Raji (cell line): ENCODE data around the gene MEGF9.

Experiments
- POLR2A ChIP-seq: IDR thresholded peaks from 2 replicates; pipeline ENCODE4 v1.6.1; 2011; ENCODE audit warnings: low read depth, low read length, control low read depth; ENCODE audit not compliant: insufficient read depth

The MEGF9 gene

GRCh38 chr9:120567081-120567480, 147.2 kb downstream of the MEGF9 start:
- TF ChIP-seq POLR2A, result no peak

DNA sequence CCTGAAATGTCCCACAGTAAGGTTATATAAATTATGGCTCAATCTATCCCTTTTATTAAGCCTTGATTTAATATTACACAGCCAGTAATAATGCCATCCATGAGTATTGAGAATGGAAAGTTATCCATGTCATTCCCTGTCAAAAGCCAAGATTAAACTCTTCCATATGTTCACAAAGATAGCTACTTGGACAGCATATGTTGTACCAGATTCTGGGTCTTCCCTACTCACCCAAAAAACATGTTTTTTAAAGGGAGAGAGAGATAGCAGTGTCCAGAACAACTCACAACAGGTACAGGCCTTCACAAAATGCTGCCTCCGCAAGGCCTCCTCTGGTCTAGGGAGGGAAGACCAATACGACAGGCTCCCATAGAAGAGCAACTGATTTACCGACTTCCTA, 149.7 kb downstream of the MEGF9 start:
- no peak for TF ChIP-seq POLR2A

DNA sequence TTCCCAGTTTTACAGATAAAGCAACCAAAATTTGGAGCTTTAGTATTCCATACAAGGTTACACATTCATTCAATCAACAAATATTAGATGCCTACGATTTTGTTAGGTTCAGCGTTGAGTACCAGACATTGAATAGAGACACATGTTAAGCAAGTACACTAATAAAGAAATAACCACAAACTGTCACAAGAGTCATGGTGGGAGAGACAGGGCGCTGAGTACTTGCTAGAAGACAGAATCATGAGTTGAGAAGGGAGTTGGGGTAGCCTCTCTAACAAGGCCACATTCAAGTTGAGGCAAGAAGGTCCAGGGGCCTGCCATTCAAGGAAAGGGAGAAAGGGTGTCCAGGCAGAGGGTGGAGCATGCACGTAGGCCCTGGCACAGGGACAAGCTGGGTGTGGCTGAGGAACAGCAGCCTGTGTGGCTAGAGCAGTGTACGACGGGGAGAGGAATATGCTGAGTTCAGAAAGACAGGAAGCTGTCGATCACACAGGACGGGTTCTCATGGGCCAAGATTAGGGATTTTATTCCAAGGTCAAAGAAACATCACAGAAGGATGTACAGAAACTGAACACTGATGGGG, 151.3 kb downstream of the MEGF9 start:
- TF ChIP-seq POLR2A, result no peak

GRCh38 chr9:120561709-120562108, 152.6 kb downstream of the MEGF9 start:
- TF ChIP-seq POLR2A, result no peak

- no peak for TF ChIP-seq POLR2A
These were observed 154.7 kb downstream of the MEGF9 start for GRCh38 chr9:120559546-120559945.

DNA sequence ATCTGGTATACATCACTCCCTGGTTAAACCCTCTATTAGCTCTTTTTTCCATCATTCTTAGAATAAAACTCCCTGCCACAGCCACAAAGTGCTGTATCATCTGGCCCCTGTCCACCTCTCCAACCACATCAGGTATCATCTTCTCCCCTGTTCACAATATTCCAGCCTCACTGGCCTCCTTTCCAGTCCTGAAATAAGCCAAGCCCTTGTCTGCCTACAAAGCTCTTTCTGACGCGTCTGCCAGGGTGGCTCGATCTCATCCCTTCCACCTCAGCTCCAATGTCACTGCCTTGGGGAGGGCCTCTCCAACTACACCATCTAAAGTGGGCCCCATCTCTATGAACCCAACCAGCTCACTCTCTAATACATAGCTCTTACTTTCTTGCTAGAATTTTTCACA, 155.8 kb downstream of the MEGF9 start:
- no peak for TF ChIP-seq POLR2A

DNA sequence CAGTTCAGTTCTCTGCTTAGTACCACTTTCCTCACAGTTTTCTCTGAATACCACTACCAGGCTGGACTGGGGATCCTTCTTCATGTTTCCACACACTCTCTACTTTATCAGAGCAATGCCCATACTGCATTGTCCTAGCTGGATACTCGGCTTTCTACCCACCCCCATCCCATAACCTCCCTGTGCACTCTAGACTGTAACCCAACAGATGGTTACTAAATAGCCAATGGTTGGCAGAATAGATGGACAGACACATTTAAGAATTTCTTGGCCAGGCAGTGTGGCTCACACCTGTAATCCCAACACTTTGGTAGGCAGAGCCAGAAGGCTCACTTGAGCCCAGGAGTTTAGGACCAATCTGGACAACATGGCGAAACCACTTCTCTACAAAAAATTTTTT, 157.1 kb downstream of the MEGF9 start:
- no peak for TF ChIP-seq POLR2A

- TF ChIP-seq POLR2A, result no peak
These were observed 157.5 kb downstream of the MEGF9 start for GRCh38 chr9:120556775-120557174.

DNA sequence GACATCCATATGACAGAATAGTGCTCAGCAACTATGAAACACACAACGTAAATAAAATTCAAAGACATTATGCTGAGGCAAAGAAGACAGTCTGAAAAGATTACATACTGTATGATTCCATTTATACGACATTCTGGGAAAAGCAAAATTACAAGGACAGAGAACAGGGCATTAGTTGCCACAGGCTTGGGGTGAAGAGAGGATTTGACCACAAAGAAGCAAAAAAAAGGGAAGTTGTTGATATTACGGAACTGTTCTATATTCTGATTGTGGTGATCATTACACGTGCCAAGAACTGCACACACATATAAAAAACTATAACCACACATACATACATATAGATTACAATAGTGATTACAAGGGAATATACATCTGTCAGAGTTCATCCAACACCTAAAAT, 158.4 kb downstream of the MEGF9 start:
- TF ChIP-seq POLR2A, result no peak
